NCI-H345 (cell line): Measurements from ENCODE around the gene SCGB3A2.

Source experiments
- DNase-seq: peaks from one replicate; lab custom pipeline; 2025; lab: John Stamatoyannopoulos, UW

Gene SCGB3A2

DNA sequence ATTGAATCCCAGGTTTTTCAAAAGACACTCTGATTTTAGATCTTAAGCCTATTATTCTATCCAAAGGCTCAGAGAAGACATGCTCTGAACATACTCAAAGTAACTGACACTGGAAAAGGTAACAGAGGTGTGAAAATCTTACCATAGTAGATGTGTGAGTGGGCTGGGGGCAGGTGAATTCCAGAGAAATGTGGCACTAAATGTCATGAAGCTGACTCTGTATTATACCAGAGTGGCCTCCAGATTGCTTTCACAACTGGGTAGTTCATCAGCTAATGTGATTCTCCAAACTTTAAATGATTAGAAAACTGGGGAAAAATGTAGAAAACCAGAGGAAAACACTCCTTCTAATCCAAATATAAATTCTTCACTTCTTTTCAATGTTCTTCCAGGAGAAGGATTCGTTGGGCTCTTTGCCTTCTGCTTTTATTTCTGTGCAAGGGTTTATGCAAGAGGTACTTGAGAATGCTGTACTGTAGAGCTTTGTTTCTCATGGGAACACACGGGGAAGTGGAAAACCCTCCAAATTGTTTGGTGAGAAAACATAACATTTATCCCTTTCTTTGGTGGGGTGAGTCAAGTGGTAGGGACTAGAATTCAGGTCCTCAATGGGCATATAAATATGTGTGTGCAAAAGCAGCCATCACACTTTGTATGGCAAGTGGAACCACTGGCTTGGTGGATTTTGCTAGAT lies at the start of gene SCGB3A2:
TSS of gene SCGB3A2 (plus strand) at position 646 of the 694 bp plus-strand sequence. CDS start 93 bp downstream, outside the sequence.
- DNase-seq: no peak

- no peak for DNase-seq
Measured at GRCh38 chr5:147830035-147830434, 48.5 kb upstream of the SCGB3A2 start.

GRCh38 chr5:147831465-147831864 lies 47.0 kb upstream of the SCGB3A2 start, which contains the start of gene SPINK1:
TSS of gene SPINK1 (minus strand) at chr5:147831671. CDS start at chr5:147831577, 94 bp downstream.
- DNase-seq: no peak

DNA sequence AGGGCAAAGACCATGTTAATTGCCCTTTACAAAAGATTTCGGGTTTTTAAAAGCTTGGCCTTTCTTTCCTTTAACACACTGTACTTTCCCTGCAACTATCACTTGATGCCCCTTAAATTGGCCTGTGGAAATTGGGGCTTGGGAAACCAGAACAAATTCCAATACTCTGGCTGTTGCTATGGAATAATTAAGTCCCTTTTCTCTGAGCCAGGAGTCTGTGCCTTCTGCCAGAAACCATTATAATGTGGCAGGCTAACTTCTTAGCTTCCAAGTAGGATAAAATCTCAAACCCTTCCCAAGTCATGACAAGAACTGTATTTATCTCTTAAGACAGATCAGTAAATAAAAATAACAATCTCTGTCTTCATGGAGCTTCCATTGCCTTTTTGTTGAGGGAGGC lies 46.0 kb upstream of the SCGB3A2 start:
- no peak for DNase-seq

- peak; percentile 34 for DNase-seq
Measured at GRCh38 chr5:147835386-147835798, 43.1 kb upstream of the SCGB3A2 start.

DNA sequence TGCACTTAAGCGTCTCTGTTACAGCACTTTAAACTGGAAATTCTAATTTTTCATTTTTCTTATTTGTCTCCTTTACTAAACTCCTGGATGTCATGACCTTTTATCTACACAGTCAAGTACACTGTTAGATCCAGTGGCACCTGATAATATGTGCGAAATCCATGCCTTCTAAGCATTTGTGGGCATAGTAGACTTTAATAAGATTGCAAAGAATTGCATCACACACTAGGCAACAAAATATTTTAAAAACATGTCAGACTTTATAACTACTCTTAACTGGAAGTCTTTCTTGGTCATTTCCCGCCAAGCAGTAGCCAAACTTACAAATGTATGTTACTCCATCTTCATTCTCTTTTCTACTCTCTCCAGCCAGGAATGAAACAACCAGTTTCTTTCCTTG lies 42.1 kb upstream of the SCGB3A2 start:
- DNase-seq: no peak

DNA sequence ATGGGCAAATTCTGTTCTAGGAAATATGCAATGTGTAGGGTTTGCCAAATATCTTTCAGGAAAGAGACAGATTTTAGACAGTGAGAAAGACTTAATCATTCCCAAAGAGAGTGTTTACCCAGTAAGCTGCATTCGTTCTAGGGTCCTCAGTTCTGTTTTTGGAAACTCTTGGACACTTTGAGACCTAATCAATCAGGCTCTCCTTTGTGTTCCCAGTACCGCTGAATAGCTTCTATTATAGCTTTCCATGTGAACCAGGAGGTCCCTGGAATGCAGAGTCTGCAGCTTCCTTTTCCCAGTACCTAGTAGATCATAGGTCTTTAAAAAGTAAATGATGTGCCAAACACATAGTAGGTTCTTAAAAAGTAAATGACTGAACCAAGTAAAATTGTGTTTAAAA lies 35.6 kb upstream of the SCGB3A2 start:
- DNase-seq: no peak

DNA sequence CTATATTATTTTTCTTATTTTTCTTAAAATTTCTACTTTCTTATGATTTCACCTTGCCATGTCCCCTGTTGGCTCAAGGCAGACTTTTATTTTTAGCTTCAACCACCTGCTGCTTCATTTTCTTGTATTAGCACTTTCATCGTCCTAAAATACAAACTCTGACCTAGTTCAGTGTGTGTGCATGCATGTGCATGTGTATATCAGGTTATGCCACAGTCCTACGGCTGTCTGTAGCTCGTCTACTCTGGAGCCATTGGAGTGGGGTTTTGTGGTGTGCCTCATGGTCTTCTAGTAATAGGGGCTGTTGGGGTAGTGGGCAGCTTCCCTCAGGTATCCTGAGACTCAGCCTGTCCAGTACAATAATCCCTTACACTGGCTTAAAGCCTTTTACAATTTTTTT lies 33.7 kb upstream of the SCGB3A2 start:
- DNase-seq: no peak

DNA sequence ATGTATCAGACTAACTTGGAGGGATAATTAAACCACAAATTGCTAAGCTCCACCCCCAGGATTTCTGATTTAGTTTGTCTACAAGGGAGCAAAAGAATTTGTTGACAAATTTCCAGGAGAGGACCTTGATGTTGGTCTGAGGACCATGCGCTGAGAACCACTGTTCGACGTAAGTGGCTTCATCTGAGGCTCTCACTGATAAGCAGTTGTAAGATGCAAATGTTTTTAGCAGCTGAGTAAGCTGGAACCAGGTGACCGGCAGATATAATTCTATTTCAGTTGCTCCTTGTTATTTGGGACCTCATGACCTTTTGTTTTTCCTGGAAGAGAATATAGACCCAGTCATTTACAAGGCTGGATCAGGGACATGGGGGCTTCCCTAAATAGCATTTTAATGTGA lies 32.9 kb upstream of the SCGB3A2 start:
- no peak for DNase-seq

DNA sequence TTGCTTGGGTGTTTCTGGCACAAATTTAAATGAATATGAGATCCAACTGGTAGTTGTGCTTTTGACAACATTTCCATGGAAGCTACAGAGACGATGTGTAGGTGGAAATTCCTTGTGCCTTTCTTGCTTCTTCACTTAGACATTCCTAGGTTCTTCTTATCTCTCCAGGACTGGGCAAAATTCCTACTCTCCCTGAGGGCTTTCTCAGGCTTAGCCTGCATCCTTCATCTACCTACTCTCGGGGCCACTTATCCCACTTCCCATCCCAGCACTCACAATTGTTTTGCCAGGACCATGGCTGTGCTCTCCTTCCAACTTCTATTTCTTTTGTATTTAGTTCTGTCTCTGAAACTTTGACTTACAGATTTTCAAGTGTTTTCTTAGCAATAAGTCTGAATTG lies 29.3 kb upstream of the SCGB3A2 start:
- no peak for DNase-seq

DNA sequence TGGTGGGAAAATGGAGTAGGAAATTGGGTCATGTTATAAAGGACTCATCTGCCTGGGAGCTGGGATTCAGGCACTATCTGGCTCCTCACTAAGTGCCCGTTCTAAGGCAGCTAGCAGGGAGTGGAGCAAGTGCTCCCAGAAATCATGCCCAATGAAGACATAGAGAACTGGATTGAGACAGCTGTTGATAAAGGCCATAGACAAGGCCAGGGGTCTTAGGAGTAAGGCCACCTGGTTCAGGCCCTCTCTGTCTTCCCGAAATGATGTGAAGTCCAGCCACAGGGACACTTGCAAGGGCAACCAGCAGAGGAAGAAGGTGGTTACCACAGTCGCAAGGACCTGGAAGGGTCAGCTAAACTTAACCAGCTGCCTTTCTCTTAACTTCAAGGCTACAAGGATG lies 26.9 kb upstream of the SCGB3A2 start:
- DNase-seq: no peak

DNA sequence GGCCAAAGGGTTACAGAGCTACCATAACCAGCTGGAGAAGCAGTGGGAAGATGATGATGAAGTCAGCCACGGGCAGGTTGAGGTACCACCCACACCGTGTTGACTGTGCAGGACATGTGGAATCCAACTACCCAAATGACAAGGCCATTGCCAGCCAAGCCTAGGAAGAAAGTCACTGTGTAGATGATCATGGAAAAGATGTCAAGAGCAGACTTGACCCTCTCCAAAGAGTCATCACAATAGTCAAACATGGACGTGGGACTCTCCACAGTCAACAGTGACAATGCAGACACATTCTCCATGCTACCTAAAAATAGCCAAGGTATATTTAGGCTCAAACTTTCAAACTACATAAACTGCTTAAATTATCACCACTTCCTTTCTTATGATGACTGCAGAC lies 26.1 kb upstream of the SCGB3A2 start:
- no peak for DNase-seq

DNA sequence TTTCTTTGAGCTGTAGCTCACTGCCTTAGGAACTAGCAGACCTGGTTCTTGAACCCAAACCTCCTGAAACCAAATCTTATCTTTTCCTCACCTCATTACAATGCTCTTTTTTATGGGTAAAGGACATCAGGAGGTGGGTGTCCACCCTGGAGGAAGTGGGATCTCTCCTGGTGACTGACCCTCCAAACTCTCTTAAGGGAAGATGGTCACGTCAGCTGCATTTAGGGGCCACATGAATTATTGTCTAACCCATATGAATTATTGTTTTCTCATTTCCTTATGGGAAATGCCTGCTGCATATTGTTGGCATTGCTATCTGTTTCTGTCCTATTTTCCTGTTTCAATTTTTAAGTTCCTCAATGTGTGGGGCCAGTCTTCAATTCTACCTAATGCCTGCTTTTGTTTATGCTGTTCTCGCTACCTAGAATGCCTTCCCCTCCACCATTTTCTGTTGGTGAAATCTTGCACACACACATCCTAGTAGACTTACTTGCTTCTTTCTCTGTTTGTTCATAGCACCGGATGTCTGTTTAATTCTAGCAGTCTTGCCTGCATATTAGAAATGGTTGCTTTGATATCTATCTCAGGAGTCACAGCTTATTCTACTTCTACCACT lies 25.0 kb upstream of the SCGB3A2 start:
- no peak for DNase-seq

DNA sequence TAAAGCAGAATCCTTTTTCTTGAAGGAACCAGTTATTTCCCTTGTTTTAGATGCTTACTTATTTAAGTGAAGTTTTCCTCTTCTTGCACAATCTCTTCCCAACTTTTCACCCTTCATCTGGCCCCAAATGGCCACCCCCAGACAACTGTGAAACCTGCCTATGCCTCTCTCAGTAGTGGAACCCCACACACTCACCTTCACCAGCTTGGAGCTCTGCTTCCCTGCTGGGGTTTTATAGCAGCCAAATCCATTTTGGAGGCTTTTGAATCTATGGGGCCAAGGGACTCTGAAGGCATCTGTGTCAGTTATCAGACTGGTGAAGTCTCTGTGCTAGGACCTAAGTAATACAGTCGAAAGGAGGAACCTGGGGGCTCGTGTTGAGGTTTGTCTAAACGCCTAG lies 24.2 kb upstream of the SCGB3A2 start:
- DNase-seq: no peak

DNA sequence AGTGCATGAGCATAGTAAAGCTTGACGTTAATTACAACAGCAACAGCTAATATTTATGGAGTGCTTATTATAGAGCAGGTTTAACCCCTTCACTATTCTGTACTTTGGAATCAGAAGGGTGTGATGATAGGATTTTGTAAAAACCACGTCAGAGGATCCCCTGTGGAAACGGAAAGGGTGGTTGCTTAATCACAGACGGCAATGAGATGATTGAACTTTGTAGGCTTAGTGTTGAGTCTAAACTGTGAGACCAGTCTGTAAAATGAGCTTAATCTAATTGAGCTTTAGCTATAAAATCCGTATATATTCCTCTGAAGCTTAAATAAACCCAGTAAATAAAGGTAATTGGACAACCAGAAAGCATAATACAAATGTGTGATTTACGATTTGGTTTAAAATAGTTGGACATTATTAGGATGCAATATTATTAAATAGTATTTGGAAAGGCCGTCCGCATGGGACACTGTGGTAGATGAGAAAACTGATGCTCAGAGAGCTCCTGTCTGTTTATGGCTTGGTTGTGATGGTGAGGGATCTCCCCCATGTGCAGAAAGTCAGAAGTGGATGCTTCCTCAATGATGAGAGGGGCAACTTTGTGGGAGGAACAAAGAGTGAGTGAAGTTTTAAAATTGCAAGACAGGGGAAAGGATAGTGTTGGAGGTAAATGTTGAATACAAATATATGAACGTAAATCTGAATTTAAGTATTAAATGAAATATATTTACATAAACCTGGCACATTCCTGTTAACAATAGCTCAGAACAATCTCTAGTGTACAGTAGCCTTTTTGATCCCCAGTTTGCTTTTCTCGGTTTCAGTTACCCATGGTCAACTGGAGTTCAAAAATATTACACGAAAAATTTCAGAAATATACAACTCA lies 23.4 kb upstream of the SCGB3A2 start:
- no peak for DNase-seq

GRCh38 chr5:147855774-147856069 lies 22.8 kb upstream of the SCGB3A2 start:
- no peak for DNase-seq

- DNase-seq: no peak
Measured at GRCh38 chr5:147856801-147857200, 21.7 kb upstream of the SCGB3A2 start.

DNA sequence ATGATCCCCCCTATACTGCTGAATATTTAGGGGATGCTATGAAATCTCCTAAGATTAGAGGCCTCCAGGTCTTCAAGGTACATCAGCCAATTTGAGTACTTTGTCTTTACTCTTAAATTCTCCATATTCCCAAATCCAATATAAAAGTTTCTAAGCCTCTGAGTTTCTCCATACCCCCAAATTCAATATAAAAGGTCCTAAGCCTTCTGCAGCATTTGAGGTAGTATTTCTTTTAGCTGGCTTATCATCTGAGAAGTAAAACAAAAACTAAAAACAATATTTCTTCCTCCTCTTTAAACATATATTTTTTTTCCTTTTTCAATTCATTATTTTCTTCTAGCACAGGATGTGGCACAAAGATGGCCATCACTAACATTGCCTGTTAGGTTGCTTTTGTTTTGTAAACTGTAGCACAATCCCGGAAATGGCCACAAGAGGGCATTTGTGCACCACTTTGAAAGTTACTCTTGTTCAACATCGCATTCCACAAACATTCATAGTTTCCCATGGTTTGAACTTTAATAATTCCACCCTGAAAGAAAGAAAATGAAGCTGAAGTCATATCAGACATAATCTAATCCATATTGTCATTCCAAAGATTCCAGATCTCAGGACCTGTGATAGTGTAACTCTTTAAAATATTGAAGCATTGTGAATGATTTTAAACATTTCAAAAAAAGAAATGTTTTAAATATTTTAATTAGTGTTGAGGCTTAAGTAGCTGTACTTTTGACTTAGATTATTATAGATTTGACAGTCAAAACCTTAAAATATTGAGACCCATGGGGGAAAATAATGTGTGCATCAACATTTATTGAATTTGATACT lies 21.0 kb upstream of the SCGB3A2 start:
- DNase-seq: peak; percentile 67

- no peak for DNase-seq
Measured at GRCh38 chr5:147858565-147858964, 19.9 kb upstream of the SCGB3A2 start.

GRCh38 chr5:147859962-147860640 lies 18.4 kb upstream of the SCGB3A2 start:
- no peak for DNase-seq

DNA sequence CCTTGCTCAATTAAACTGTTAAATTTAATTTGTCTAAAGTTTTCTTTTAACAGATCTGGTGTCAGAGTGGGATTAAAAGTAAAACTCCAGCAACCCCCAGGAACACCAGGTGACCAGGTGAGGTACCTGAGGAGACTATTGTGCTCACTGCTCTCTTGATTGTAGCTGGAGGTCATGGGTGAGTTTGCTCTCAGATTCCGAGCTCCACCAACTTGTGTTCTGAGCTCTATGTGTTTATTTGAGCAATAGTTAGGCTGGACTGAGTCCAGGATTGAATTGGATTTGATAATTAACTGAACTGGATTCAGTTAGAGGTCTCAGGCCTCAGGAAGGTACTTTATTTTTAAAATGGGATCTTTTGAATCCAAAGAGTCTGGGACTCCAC lies 17.9 kb upstream of the SCGB3A2 start:
- no peak for DNase-seq
